ENCODE data around the gene JMJD7.

The JMJD7 gene

GRCh38 chr15:41883484-41883825 is 55.6 kb downstream of the JMJD7 start:
- DNase-seq (ENCODE audit: low spot score), result no peak

GRCh38 chr15:41884458-41884857 is 56.6 kb downstream of the JMJD7 start:
- DNase-seq (ENCODE audit: low spot score), result no peak

GRCh38 chr15:41885321-41885720 is 57.4 kb downstream of the JMJD7 start:
- DNase-seq (ENCODE audit: low spot score), result no peak

- no peak for DNase-seq (ENCODE audit: low spot score)
Measured at GRCh38 chr15:41885841-41886240, 57.9 kb downstream of the JMJD7 start.

- no peak for DNase-seq (ENCODE audit: low spot score)
Measured at GRCh38 chr15:41886741-41887140, 58.8 kb downstream of the JMJD7 start.

- DNase-seq (ENCODE audit: low spot score), result no peak
Measured at GRCh38 chr15:41887161-41887560, 59.3 kb downstream of the JMJD7 start.

Data from NAMALWA (cell line).